Right renal pelvis (tissue), 4 donors: ENCODE results near the gene PPM1F. TPM values are rescaled to one million over a fixed set of nuclear protein-coding genes. Genes with fewer than 3 reads are reported as not detected.
"Not testable (repeated sequence)": the region's sequence is repeated elsewhere in the genome, so short reads cannot be mapped to it uniquely, and the experiment has no call there.

Source experiments
- DNase-seq, 4 donors: peaks; one replicate each; pipeline ENCODE4 v3.0.0-alpha.2; 2013; ENCODE audit warnings: low read depth in 4 of 4, low spot score in 3 of 4, missing footprints in 1 of 4
- polyA plus RNA-seq, 4 donors: library from polyadenylated mRNA; unstranded; fragments of 120-200 nt; gene quantifications; one replicate each; pipeline ENCODE4 v1.2.1, GENCODE V29; 2013; ENCODE audit not compliant: insufficient read length in 4 of 4

Gene PPM1F
- polyA plus RNA-seq, 4 donors: 37.8 to 42.6 (median 39.1) TPM

DNA sequence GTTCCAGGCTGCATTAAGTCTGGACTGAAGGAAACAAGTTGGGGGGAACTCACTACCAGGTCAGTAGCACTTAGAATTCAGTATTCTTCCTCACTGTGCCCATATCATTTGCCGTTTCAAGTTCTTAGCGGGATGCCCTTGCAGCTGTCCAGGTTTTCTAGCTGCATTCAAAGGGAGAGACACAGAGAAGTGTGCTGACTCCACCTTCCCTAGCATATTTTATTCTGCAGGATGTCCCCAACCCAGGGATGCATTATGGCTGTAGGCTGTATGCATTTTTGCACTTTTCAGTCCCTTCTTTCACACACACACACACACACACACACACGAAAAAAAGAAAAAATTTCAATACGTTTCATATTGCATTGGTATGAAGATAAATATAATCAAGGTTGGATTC, 49.4 kb downstream of the PPM1F start:
- no peak for DNase-seq

- no peak for DNase-seq
Measured at GRCh38 chr22:21902296-21903087, 50.2 kb downstream of the PPM1F start.

DNA sequence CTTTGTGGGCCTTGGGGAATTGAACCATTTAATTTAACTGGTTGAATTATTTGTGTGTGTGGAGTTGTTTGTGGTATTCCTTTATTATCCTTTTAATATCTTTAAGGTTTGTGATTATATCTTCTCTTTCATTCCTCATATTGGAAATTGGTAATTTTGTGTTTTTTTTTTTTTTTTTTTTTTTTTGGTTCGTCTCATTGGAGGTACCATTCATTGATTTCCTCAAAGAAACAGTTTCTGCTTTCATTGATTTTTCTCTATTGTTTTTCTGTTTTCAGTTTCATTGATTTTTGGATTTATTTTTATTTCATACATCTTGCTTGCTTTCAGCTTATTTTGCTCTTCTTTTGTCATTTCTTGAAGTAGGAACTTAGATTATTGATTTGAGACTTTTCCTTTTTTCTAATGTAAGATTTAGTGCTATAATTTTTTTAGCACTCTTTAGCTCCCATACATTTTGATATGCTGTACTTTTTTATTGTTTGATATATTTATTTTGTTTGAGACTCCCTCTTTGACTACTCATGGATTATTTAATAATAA, 54.2 kb downstream of the PPM1F start:
- DNase-seq: no peak

DNA sequence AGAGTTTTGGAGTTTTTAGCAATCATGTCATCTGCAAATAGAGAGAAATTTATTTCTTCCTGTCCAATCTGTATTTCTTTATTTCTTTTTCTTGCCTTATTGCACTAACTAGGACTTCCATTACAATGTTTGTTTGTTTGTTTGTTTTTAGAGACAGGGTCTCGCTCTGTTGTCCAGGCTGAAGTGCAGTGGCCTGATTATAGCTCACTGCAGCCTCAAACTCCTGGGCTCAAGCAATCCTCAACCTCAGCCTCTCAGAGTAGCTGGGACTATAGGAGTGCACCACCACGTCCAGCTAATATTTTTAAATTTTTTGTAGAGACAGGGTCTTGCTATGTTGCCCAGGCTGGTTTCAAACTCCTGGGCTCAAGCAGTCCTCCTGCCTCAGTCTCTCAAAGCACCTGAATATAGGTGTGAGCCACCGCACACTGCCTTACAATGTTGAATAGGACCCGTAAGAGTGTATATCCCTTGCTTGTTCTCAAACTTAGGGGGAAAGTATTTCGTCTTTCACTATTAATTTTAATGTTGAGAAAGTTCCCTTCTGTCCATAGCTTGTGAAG, 55.6 kb downstream of the PPM1F start:
- DNase-seq: no peak

GRCh38 chr22:21896275-21896674, 56.4 kb downstream of the PPM1F start:
- DNase-seq: not testable (repeated sequence)

- DNase-seq: no peak
Measured at GRCh38 chr22:21894799-21895198, 57.8 kb downstream of the PPM1F start.

DNA sequence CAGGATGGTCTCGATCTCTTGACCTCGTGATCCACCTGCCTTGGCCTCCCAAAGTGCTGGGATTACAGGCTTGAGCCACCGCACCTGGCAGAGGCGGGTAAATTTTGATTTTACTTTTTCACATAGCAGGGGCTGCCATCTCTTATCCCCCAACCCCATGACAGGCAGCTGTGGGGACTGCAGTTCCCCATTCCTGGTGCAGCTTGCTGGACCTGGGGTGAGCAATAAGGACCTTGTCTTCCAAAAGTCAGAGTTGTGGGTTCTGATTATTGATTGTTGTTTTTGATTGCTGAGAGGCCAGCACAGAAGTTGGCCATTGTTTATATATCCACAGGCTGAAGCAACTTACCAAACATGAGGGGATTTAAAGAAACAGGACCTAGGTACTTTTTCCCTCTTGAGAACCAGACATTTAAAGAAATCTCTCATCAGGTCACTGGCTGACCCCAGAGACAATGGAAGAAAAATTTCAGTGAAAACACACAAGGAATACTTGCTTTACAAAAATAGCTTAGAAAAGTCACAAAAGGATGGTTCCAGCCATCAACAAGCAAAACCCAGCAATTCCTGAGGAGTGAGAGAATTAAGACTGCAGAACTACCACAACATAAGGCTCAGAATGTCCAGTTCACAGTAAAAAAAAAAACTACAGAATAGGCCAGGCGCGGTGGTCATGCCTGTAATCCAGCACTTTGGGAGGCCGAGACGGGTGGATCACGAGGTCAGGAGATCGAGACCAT, 63.2 kb downstream of the PPM1F start:
- no peak for DNase-seq

GRCh38 chr22:21887841-21888240, 64.8 kb downstream of the PPM1F start:
- DNase-seq: no peak

GRCh38 chr22:21883930-21884329, 68.7 kb downstream of the PPM1F start:
- not testable (repeated sequence) for DNase-seq

DNA sequence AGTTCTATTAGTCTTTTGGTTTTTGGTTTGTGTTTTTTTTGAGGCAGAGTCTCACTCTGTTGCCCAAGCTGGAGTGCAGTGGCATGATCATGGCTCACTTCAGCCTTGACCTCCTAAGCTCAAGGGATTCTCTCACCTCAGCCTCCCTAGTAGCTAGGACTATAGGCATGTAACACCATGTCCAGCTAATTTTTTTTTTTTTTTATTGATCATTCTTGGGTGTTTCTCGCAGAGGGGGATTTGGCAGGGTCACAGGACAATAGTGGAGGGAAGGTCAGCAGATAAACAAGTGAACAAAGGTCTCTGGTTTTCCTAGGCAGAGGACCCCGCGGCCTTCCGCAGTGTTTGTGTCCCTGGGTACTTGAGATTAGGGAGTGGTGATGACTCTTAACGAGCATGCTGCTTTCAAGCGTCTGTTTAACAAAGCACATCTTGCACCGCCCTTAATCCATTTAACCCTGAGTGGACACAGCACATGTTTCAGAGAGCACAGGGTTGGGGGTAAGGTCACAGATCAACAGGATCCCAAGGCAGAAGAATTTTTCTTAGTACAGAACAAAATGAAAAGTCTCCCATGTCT, 69.8 kb downstream of the PPM1F start:
- DNase-seq: not testable (repeated sequence)

- no peak for DNase-seq
Measured at GRCh38 chr22:21881841-21882753, 70.6 kb downstream of the PPM1F start.

DNA sequence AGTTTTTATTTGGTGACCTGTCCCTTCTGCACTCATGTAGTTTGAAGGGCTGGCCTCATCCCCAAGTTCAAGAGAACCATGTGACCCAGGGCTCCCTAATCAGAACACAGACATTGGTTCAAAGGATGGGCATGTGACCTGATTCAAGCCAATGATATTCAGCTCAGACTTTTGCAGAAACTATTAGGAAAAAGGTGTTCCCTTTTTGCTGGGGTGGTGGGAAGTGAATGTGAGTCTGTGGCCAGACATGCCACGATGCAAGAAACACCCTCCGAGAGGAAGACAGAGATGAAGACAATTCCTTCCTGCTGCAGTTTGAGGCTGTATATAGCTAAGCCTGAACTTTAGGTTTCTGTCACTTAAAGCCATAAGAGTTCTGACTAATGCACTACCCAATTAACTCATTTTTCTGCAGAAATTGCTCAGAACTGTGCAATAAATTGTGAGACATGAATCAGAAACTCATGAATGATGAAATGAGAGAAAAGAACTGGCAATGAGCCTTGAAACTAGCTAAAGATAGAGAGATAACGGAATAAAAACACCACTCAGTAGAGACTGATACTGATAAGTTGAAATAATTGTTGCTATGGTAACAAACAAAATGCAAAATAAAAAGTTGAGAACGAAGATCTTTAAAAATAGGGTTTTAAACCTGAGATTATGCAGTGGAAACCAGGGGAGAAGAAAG, 76.0 kb downstream of the PPM1F start:
- DNase-seq: no peak

- DNase-seq: not testable (repeated sequence)
Measured at GRCh38 chr22:21874953-21875352, 77.7 kb downstream of the PPM1F start.

GRCh38 chr22:21873619-21874018, 79.0 kb downstream of the PPM1F start:
- no peak for DNase-seq

GRCh38 chr22:21872741-21873140, 79.9 kb downstream of the PPM1F start:
- DNase-seq: not testable (repeated sequence)
